Fibroblast of mammary gland (primary cell): ENCODE data around the gene CRYZ.
"Not testable (repeated sequence)": the region's sequence is repeated elsewhere in the genome, so short reads cannot be mapped to it uniquely, and the experiment has no call there.

Experiments used
- DNase-seq: peaks from one replicate; pipeline ENCODE4 v3.0.0-alpha.2; 2010; ENCODE audit warnings: low read depth
- H3K4me3 ChIP-seq: 2 replicates; pipeline ENCODE4 v1.5.1; 2011; ENCODE audit warnings: low read depth, mild to moderate bottlenecking, low read length, moderate library complexity; ENCODE audit not compliant: control insufficient read depth
- TF ChIP-seq, protein P1 (sequence below): conservative IDR thresholded peaks from 2 replicates; pipeline ENCODE4 v1.5.1; 2011; ENCODE audit warnings: low read depth, low read length, inconsistent platforms; ENCODE audit not compliant: control insufficient read depth, insufficient read depth

The CRYZ gene

DNA sequence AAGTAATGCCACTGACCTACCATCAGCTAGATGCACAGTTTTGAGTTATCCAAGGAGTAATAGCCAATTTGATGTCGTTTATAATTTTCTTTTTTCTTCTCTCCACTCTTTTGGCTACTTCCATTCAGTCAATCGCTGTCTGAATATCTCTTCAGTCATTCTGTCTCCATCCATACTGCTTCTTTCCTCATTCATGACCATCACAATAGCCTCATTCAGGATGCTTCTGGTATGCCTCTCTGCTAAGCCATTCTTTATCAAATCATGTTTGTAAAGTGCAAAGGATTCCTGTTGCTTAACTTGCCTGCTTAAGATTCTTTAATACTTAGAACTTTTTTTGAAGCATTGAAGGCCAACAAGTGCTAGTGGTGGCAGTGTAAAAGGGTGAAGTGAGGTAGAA, 20.3 kb upstream of the CRYZ start:
- no peak overlapping the region for H3K4me3 ChIP-seq
- no peak for DNase-seq
- TF ChIP-seq, protein P1, sequence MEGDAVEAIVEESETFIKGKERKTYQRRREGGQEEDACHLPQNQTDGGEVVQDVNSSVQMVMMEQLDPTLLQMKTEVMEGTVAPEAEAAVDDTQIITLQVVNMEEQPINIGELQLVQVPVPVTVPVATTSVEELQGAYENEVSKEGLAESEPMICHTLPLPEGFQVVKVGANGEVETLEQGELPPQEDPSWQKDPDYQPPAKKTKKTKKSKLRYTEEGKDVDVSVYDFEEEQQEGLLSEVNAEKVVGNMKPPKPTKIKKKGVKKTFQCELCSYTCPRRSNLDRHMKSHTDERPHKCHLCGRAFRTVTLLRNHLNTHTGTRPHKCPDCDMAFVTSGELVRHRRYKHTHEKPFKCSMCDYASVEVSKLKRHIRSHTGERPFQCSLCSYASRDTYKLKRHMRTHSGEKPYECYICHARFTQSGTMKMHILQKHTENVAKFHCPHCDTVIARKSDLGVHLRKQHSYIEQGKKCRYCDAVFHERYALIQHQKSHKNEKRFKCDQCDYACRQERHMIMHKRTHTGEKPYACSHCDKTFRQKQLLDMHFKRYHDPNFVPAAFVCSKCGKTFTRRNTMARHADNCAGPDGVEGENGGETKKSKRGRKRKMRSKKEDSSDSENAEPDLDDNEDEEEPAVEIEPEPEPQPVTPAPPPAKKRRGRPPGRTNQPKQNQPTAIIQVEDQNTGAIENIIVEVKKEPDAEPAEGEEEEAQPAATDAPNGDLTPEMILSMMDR = no peak

DNA sequence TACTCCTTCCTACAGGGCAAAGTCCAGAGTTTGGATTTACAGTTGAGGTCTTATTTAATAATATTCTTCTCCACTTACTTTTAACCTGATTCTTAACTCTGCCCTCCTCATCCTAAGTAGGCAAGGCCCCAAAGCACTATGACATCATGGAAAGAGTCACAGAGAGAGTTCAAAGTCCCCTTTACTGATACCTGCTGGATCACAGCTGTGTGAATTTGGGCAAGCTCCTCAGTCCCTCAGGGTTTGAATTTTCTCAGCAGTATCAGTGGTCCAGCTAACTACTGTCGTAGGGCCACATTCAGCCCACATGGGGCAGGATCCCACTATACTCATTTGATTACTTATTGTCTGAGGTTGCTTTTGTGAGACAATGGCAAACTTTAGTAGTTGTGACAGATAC, 16.1 kb upstream of the CRYZ start:
- DNase-seq = no peak
- H3K4me3 ChIP-seq = no peak overlapping the region
- TF ChIP-seq, protein P1 = no peak

DNA sequence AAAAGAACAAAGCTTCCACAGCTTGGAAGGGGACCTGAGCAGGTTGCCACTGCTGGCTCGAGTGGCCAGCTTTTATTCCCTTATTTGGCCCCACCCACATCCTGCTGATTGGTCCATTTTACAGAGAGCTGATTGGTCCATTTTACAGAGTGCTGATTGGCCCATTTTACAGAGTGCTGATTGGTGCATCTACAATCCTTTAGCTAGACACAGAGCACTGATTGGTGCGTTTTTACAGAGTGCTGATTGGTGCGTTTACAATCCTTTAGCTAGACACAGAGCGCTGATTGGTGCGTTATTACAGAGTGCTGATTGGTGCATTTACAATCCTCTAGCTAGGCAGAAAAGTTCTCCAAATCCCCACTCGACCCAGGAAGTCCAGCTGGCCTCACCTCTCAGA, 12.4 kb upstream of the CRYZ start:
- DNase-seq, H3K4me3 ChIP-seq: not testable (repeated sequence)

DNA sequence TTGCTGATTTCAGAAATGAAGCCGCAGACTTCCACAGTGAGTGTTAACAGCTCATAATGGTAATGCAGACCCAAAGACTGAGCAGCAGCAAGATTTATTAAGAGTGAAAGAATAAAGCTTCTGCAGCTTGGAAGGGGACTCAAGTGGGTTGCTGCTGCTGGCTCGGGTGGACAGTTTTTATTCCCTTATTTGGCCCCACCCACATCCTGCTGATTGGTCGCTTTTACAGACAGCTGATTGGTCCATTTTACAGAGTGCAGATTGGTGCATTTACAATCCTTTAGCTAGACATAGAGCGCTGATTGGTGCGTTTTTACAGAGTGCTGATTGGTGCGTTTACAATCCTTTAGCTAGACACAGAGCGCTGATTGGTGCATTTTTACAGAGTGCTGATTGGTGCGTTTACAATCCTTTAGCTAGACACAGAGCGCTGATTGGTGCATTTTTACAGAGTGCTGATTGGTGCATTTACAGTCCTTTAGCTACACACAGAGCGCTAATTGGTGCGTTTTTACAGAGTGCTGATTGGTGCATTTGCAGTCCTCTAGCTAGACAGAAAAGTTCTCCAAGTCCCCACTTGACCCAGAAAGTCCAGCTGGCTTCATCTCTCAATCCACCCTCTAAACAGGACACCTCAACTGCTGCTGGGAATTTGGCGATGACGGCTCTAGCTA, 7.6 kb upstream of the CRYZ start:
- not testable (repeated sequence) for H3K4me3 ChIP-seq, DNase-seq

DNA sequence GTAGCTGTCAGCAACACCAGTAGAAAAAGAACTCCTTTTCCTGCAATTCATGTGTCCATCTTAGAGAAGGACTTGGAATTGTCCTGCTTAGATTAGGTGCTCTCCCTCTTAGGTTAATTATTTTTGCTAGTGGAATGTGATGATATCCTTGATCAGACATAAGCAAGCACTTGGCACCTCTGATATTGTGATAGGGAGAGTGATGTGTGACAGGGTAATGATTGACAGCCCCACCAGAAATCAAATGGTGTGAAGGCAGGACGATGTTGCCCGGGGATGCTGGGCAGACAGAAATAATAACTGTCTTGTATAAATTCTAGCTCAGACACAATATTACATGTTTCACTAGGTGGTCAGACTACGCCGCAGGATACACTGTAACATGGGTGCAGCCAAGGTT, 4.5 kb upstream of the CRYZ start:
- TF ChIP-seq, protein P1 = no peak

DNA sequence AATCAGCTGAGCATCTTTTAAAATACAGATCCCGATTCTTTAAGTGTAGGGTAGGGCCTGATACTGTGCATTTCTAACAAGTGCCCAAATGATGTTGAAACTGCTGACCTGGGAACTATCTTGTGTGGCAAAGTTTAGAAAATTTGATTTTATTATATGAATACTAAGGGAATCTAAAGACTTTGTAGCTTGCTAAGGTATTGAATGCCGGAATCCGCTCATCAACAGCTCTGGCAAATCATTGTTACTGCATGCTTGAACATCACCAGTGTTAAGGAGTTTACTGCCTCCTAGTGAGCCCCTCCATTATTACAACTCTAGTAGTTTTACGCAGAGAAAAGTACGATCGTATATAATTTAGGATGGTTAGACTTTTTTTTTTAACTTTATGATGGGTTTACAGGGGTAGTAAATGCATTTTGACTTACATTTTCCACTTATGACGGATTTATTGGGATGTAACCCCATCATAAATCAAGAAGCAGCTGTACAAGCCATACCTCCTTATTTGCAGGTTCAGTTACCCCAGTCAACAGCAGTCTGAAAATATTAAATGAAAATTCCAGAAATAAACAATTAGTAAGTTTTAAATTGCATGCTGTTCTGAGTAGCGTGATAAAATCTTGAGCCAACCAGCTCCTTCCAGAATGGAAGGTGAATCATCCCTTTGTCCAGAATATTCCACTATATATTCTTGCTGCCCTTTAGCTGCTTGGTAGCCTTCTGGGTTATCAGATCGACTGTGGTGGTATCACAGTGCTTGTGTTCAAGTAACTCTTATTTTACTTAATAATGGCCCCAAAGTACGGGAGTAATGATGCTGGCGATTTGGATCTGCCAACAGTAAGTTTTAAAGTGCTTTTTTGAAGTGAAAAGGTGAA, 994 bp upstream of the CRYZ start:
- TF ChIP-seq, protein P1 = peak; percentile 82
- peak overlapping the region; percentile 83 for H3K4me3 ChIP-seq
- peak; percentile 82 for DNase-seq

More for the DNA sequence above, 4.5 kb upstream of the CRYZ start:
- H3K4me3 ChIP-seq = no peak overlapping the region
- DNase-seq = no peak

DNA sequence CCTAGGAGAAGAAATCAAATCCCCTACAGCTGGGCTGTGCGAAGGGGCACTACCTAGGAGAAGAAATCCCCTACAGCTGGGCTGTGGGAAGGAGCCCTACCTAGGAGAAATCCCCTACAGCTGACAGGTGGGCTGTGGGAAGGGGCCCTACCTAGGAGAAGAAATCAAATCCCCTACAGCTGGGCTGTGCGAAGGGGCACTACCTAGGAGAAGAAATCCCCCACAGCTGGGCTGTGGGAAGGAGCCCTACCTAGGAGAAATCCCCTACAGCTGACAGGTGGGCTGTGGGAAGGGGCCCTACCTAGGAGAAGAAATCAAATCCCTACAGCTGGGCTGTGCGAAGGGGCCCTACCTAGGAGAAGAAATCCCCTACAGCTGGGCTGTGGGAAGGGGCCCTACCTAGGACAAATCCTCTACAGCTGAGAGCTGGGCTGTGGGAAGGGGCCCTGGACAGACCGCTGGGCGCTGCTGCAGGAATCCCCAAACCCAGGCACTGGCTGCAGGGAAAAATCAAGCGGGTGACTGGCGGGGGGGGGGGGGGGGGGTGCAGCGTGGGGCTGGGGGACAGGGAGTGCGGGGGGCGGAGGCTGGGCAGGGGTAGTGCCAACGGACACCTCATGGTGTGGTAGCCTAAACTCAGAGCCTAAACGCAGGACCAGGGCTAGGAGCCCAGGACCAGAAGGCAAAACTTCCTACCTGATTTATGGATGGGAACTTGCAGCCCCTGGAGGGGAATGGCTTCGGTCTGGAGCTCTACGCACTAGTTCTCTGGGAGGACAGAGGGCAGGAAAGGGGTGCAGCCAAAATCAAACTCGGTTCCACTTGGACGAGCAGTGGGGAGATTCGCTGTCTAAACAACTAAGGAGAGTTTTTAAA, 541 bp downstream of the CRYZ start:
- peak overlapping the region; percentile 83 for H3K4me3 ChIP-seq
- DNase-seq = not testable (repeated sequence)
